Neural progenitor cell (in vitro differentiated cells): ENCODE data around the gene NUDT22. TPM values are rescaled to one million over a fixed set of nuclear protein-coding genes. Genes with fewer than 3 reads are reported as not detected.

Experiments used
- DNase-seq: peaks from one replicate; pipeline ENCODE4 v3.0.0-alpha.2; 2016; ENCODE audit warnings: low spot score
- H2AFZ ChIP-seq: fragments of 200-600 bp; sonication (generic); replicated peaks from 2 replicates; pipeline ENCODE4 v1.6.1; 2016; ENCODE audit warnings: antibody characterized with exemption
- H3F3A ChIP-seq: fragments of 200-600 bp; sonication (generic); 2 replicates; pipeline ENCODE4 v1.6.1; 2016; ENCODE audit warnings: antibody characterized with exemption, low read depth
- H3K27ac ChIP-seq: fragments of 200-600 bp; sonication (generic); 2 replicates; pipeline ENCODE4 v1.5.1; 2016; ENCODE audit warnings: mild to moderate bottlenecking
- H3K27me3 ChIP-seq: fragments of 200-600 bp; sonication (generic); 2 replicates; pipeline ENCODE4 v1.6.1; 2016; ENCODE audit warnings: mild to moderate bottlenecking, moderate library complexity
- H3K36me3 ChIP-seq: fragments of 200-600 bp; sonication (generic); 2 replicates; pipeline ENCODE4 v1.5.1; 2016
- H3K4me1 ChIP-seq: fragments of 200-600 bp; sonication (generic); 2 replicates; pipeline ENCODE4 v1.6.1; 2016; ENCODE audit warnings: mixed run types
- H3K4me2 ChIP-seq: fragments of 200-600 bp; sonication (generic); 2 replicates; pipeline ENCODE4 v1.6.1; 2016
- H3K4me3 ChIP-seq: fragments of 200-600 bp; sonication (generic); 2 replicates; pipeline ENCODE4 v1.5.1; 2016
- H3K79me2 ChIP-seq: fragments of 200-600 bp; sonication (generic); 2 replicates; pipeline ENCODE4 v1.6.1; 2016; ENCODE audit warnings: low read depth
- H3K9ac ChIP-seq: fragments of 200-600 bp; sonication (generic); 2 replicates; pipeline ENCODE4 v1.6.1; 2016
- H3K9me3 ChIP-seq: fragments of 200-600 bp; sonication (generic); 2 replicates; pipeline ENCODE4 v1.5.1; 2016; ENCODE audit warnings: low read depth
- H4K20me1 ChIP-seq: fragments of 200-600 bp; sonication (generic); 2 replicates; pipeline ENCODE4 v1.6.1; 2016; ENCODE audit warnings: low read depth
- H3K27ac Mint-ChIP-seq: 3 replicates; pipeline ENCODE4 v1.8.0; 2021; ENCODE audit warnings: mixed read lengths
- H3K27me3 Mint-ChIP-seq: 2 replicates; pipeline ENCODE4 v1.8.0; 2022; ENCODE audit warnings: low read depth, mild to moderate bottlenecking, inconsistent platforms, moderate library complexity, mixed read lengths; ENCODE audit not compliant: insufficient read depth
- H3K36me3 Mint-ChIP-seq: 3 replicates; pipeline ENCODE4 v1.8.0; 2021; ENCODE audit warnings: mixed read lengths
- H3K4me1 Mint-ChIP-seq: 3 replicates; pipeline ENCODE4 v1.8.0; 2021; ENCODE audit warnings: mixed read lengths
- H3K4me3 Mint-ChIP-seq: 3 replicates; pipeline ENCODE4 v1.8.0; 2021; ENCODE audit warnings: mild to moderate bottlenecking, moderate library complexity, mixed read lengths
- H3K9me3 Mint-ChIP-seq: 3 replicates; pipeline ENCODE4 v1.8.0; 2020; ENCODE audit warnings: mixed read lengths
- EZH2 ChIP-seq: fragments of 200-600 bp; sonication (generic); IDR thresholded peaks from 2 replicates; pipeline ENCODE4 v1.6.1; 2017; ENCODE audit warnings: antibody characterized with exemption, mild to moderate bottlenecking, moderate library complexity
- EZH2phosphoT487 ChIP-seq: fragments of 200-600 bp; sonication (generic); IDR thresholded peaks from 2 replicates; pipeline ENCODE4 v1.6.1; 2017; ENCODE audit warnings: antibody characterized with exemption
- total RNA-seq: library from RNA; depleted of rRNA; stranded (reverse); fragments of >200 nt; gene quantifications from 2 replicates; pipeline ENCODE4 v1.2.3, GENCODE V29; 2015; ENCODE audit warnings: low replicate concordance
- TF ChIP-seq, protein P1 (sequence below): fragments of 200-600 bp; sonication (generic); IDR thresholded peaks from 2 replicates; pipeline ENCODE4 v1.5.1; 2017; ENCODE audit warnings: antibody characterized with exemption, mild to moderate bottlenecking

The NUDT22 gene
- total RNA-seq, 1 donor from 2014 or later: 23.5 TPM

DNA sequence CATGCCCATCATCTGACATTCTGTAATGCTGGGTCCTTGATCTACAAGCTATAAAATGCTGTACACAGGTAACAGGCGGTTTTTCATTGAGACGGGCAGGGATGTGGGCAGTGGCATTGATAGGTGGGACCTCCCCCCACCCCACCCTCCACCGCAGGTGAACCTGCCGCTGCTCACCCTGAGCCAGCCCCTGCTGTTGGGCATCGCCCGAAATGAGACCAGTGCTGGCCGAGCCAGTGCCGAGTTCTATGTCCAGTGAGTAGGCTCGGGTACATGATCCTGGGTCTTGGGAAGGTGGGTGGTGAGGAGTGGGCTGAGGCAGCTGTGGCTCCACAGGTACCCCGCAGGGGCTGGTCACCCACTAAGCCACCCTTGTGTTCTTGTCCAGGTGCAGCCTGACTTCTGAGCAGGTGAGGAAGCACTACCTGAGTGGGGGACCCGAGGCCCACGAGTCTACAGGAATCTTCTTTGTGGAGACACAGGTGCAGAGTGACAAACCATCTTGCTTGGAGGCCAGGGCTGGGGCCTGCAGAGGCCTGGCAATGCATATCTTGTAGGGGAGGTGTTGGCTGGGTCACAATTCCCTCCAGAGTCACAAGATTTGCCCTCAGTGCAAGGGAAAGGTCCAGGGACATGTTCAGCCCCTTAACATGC is 3.1 kb downstream of the NUDT22 start:
- Histone ChIP-seq H3K4me1 (peaks cover 20% of the 10 kb centered on the region), H3K27ac (no peak overlapping the region), H3K9me3 (no peaks in the 10 kb centered on the region), H3K27me3 (peaks cover 35% of the 10 kb centered on the region), H3K9ac (no peak overlapping the region), H3K4me3 (peak overlapping the region; percentile 67), H3F3A (peaks cover 39% of the 10 kb centered on the region), H2AFZ (no peak overlapping the region), H3K4me2 (peak overlapping the region; percentile 95), H3K36me3 (no peaks in the 10 kb centered on the region), H3K79me2 (no peaks in the 10 kb centered on the region), H4K20me1 (peaks cover 3% of the 10 kb centered on the region)
- peak overlapping the region; percentile 92 for H3K4me3 Mint-ChIP-seq
- no peak for TF ChIP-seq EZH2
- no peaks in the 10 kb centered on the region for H3K9me3 Mint-ChIP-seq
- H3K4me1 Mint-ChIP-seq: peaks cover 37% of the 10 kb centered on the region
- peaks cover 7% of the 10 kb centered on the region for H3K27me3 Mint-ChIP-seq
- no peaks in the 10 kb centered on the region for H3K36me3 Mint-ChIP-seq
- no peak for DNase-seq
- no peak overlapping the region for H3K27ac Mint-ChIP-seq

DNA sequence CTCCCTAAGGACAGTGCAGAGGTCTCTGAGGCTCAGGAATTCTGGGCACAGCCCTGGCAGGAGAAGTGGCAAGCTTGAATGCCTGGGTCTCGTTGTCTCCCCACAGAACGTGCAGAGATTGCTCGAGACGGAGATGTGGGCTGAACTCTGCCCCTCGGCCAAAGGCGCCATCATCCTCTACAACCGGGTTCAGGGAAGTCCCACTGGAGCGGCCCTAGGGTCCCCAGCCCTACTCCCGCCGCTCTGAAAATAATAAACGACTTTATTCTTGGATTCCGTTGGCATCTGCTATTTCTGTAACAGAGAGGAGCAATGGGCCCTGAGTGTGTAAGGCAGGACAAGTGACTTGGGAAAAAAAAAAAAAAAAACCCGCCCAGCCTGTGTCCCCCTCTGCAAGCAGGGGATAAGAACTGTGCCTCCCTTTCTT is 3.7 kb downstream of the NUDT22 start:
- H3K9me3 ChIP-seq: no peaks in the 10 kb centered on the region
- no peak overlapping the region for H3K27ac ChIP-seq
- TF ChIP-seq EZH2 (no peak), EZH2phosphoT487 (no peak)
- TF ChIP-seq, protein P1, sequence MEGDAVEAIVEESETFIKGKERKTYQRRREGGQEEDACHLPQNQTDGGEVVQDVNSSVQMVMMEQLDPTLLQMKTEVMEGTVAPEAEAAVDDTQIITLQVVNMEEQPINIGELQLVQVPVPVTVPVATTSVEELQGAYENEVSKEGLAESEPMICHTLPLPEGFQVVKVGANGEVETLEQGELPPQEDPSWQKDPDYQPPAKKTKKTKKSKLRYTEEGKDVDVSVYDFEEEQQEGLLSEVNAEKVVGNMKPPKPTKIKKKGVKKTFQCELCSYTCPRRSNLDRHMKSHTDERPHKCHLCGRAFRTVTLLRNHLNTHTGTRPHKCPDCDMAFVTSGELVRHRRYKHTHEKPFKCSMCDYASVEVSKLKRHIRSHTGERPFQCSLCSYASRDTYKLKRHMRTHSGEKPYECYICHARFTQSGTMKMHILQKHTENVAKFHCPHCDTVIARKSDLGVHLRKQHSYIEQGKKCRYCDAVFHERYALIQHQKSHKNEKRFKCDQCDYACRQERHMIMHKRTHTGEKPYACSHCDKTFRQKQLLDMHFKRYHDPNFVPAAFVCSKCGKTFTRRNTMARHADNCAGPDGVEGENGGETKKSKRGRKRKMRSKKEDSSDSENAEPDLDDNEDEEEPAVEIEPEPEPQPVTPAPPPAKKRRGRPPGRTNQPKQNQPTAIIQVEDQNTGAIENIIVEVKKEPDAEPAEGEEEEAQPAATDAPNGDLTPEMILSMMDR: no peak
- H3K4me1 ChIP-seq: peaks cover 20% of the 10 kb centered on the region
- H3K79me2 ChIP-seq: no peaks in the 10 kb centered on the region
- peaks cover 3% of the 10 kb centered on the region for H4K20me1 ChIP-seq
- Mint-ChIP-seq H3K9me3 (no peaks in the 10 kb centered on the region), H3K4me3 (peak overlapping the region; percentile 92), H3K4me1 (peaks cover 36% of the 10 kb centered on the region), H3K27me3 (peaks cover 7% of the 10 kb centered on the region), H3K36me3 (no peaks in the 10 kb centered on the region), H3K27ac (no peak overlapping the region)
- H3K9ac ChIP-seq: no peak overlapping the region
- peak overlapping the region; percentile 95 for H3K4me2 ChIP-seq
- no peaks in the 10 kb centered on the region for H3K36me3 ChIP-seq
- H3F3A ChIP-seq: peaks cover 39% of the 10 kb centered on the region
- H3K27me3 ChIP-seq: peaks cover 36% of the 10 kb centered on the region
- no peak overlapping the region for H2AFZ ChIP-seq
- peak overlapping the region; percentile 67 for H3K4me3 ChIP-seq
- no peak for DNase-seq

DNA sequence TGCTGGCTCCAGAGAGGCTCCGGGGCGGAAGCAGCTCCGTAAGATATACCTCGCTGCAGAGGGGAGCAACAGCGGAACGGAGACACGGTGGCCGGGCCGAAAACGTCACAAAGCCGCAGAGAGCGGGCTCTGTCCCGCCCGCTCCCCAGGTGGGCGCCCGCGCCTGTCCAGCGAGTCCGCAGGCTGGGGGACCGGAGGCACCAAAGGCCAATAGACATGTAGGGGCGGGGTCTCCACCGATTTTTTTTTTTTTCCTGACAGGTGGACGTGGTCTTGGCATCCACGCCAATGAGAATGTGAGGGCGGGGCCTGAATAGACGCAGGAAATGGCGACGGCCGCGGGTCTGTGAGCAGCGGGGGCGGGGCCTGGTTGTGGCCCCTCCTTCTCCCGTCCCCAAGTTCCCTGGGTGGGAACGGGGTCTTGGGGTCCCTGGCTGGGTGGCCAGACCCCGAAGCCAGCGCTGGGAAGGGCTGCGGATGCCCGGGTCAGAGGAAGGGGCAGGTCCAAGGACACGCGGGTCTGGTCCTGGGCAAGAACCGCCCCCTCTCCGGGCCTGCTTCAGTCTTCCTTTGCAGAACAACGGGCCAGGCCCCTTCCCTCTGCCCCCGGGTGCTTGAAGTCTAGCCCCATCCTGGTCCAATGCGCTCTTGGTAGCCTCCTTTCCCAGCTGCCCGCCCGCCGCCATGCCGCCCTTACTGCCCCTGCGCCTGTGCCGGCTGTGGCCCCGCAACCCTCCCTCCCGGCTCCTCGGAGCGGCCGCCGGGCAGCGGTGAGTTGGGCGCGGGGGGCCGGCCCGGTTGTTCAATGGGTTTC is 4.3 kb downstream of the NUDT22 start, which contains the start of gene DNAJC4:
TSS of gene DNAJC4 (plus strand) at position 378 of the 814 bp plus-strand sequence. CDS start at position 685, 307 bp downstream.
- peak; percentile 27 for TF ChIP-seq EZH2
- TF ChIP-seq, protein P1: no peak
- Mint-ChIP-seq H3K27me3 (peaks cover 12% of the 10 kb centered on the region), H3K4me3 (peak within 1 kb of the TSS; percentile 92), H3K36me3 (no peaks in the 10 kb centered on the region), H3K9me3 (no peaks in the 10 kb centered on the region), H3K27ac (peak within 1 kb of the TSS; percentile 90), H3K4me1 (peaks cover 31% of the 10 kb centered on the region)
- Histone ChIP-seq H4K20me1 (peaks cover 3% of the 10 kb centered on the region), H3K4me2 (peak within 1 kb of the TSS; percentile 95), H2AFZ (peak within 1 kb of the TSS; percentile 29), H3K36me3 (no peaks in the 10 kb centered on the region), H3K27me3 (peaks cover 42% of the 10 kb centered on the region), H3F3A (peaks cover 39% of the 10 kb centered on the region), H3K27ac (no peak within 1 kb of the TSS), H3K79me2 (no peaks in the 10 kb centered on the region), H3K4me3 (peak within 1 kb of the TSS; percentile 67), H3K4me1 (peaks cover 16% of the 10 kb centered on the region), H3K9me3 (no peaks in the 10 kb centered on the region), H3K9ac (no peak within 1 kb of the TSS)
- DNase-seq: peak; percentile 98
